Skin of body (tissue), 2 donors: Measurements from ENCODE around the gene SEMA5B. TPM values are rescaled to one million over a fixed set of nuclear protein-coding genes. Genes with fewer than 3 reads are reported as not detected.

Experiments used
- DNase-seq: peaks from one replicate; lab custom pipeline; 2025; lab: John Stamatoyannopoulos, UW
- total RNA-seq: library from RNA; depleted of rRNA; stranded (reverse); fragments of >200 nt; gene quantifications from one replicate; pipeline ENCODE4 v1.2.3, GENCODE V29; 2014

Gene SEMA5B
- total RNA-seq, 1 donor from 2014 or later: 8.6 TPM

- no peak for DNase-seq
These were observed 1.7 kb downstream of the SEMA5B start for GRCh38 chr3:123025642-123026521.

- DNase-seq: no peak
These were observed 3.5 kb downstream of the SEMA5B start for GRCh38 chr3:123024056-123024455.

GRCh38 chr3:123021996-123022510 lies 5.5 kb downstream of the SEMA5B start:
- DNase-seq: no peak

- DNase-seq: no peak
These were observed 6.2 kb downstream of the SEMA5B start for GRCh38 chr3:123021388-123021787.

- DNase-seq: no peak
These were observed 6.9 kb downstream of the SEMA5B start for GRCh38 chr3:123020709-123021108.

GRCh38 chr3:123019591-123019990 lies 8.0 kb downstream of the SEMA5B start:
- DNase-seq: no peak

GRCh38 chr3:123019161-123019560 lies 8.4 kb downstream of the SEMA5B start:
- no peak for DNase-seq

GRCh38 chr3:123018683-123019082 lies 8.9 kb downstream of the SEMA5B start:
- DNase-seq: no peak

GRCh38 chr3:123015596-123015995 lies 12.0 kb downstream of the SEMA5B start:
- no peak for DNase-seq

GRCh38 chr3:123013876-123014275 lies 13.7 kb downstream of the SEMA5B start:
- DNase-seq: no peak

GRCh38 chr3:123012652-123013051 lies 14.9 kb downstream of the SEMA5B start:
- DNase-seq: no peak

- DNase-seq: no peak
These were observed 16.1 kb downstream of the SEMA5B start for GRCh38 chr3:123011447-123011846.

GRCh38 chr3:123008840-123009239 lies 18.7 kb downstream of the SEMA5B start:
- no peak for DNase-seq

- no peak for DNase-seq
These were observed 21.0 kb downstream of the SEMA5B start for GRCh38 chr3:123006609-123007008.

GRCh38 chr3:123005291-123005690 lies 22.3 kb downstream of the SEMA5B start:
- no peak for DNase-seq

- no peak for DNase-seq
These were observed 23.2 kb downstream of the SEMA5B start for GRCh38 chr3:123004201-123004918.

GRCh38 chr3:123002749-123003497 lies 24.6 kb downstream of the SEMA5B start:
- no peak for DNase-seq

GRCh38 chr3:123002100-123002748 lies 25.3 kb downstream of the SEMA5B start:
- DNase-seq: no peak

- DNase-seq: no peak
These were observed 28.7 kb downstream of the SEMA5B start for GRCh38 chr3:122998856-122999255.

GRCh38 chr3:122998206-122998605 lies 29.4 kb downstream of the SEMA5B start:
- DNase-seq: no peak

- no peak for DNase-seq
These were observed 31.5 kb downstream of the SEMA5B start for GRCh38 chr3:122996038-122996580.
